ENCODE data around the gene SSX2IP. TPM values are rescaled to one million over a fixed set of nuclear protein-coding genes. Genes with fewer than 3 reads are reported as not detected.

Gene SSX2IP
- total and polyA plus RNA-seq, 2 experiments from 2014 or later = 26.5 to 38.0 TPM

DNA sequence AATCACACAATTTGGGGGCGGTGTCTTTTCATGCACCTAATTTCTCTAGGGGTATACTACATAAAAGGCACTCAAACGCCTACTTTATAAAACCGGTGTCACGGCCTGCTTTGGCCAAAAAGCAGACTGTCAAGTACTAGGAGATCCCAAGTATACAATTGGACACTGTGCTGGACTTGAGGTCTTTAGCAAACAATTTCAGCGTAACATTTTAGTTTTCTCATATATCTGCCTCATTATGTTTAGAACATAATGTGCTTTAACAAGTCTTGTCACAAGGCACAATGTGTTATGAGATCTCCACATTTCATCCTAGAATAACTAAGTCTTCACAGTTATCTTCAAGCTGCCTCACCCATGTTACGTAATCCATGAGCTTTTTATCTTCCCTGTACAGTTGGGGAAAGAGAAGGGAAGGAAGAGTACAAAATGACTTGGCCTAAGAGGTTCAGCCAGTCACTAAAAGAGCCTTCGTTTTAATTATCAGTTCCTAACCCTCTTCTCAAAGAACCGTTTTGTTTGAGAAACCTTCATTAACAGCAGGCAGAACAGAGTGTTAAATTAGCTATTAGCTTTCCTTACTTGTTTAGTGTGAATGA lies 1.7 kb downstream of the SSX2IP start:
- peak overlapping the region; percentile 88 for H3K4me2 ChIP-seq
- H3K36me3 ChIP-seq (replicated peaks; ENCODE audit: insufficient read depth, low read depth) = no peaks in the 10 kb centered on the region
- H4K20me1 ChIP-seq (ENCODE audit: insufficient read depth, poor library complexity, severe bottlenecking) = peaks cover 3% of the 10 kb centered on the region
- TF ChIP-seq EZH2phosphoT487 (IDR thresholded peaks at IDR 0.05; ENCODE audit: low read depth, severe bottlenecking, unreplicated experiment) (no peak), EZH2 (IDR thresholded peaks at IDR 0.05; ENCODE audit: borderline replicate concordance) (no peak), CTCF (IDR thresholded peaks at IDR 0.05; ENCODE audit: poor library complexity) (no peak)
- H3K79me2 ChIP-seq = peaks cover 60% of the 10 kb centered on the region
- no peaks in the 10 kb centered on the region for H3K9me3 ChIP-seq (ENCODE audit: low read depth)
- H3K27me3 ChIP-seq = no peaks in the 10 kb centered on the region
- no peaks in the 10 kb centered on the region for H3K9me2 ChIP-seq (replicated peaks; ENCODE audit: insufficient read depth)
- no peak overlapping the region for H2AFZ ChIP-seq
- H3K27ac ChIP-seq = peak overlapping the region; percentile 91
- peaks cover 13% of the 10 kb centered on the region for H3K4me1 ChIP-seq (ENCODE audit: insufficient read depth)
- DNase-seq (ENCODE audit: low spot score) = no peak
- H3K4me3 ChIP-seq = peak overlapping the region; percentile 89
- 66% methylated on average over 8 of the region's 8 CpGs for WGBS (ENCODE audit: low lambda C conversion rate, missing lambda C conversion rate)

- no peak for TF ChIP-seq CTCF (IDR thresholded peaks at IDR 0.05; ENCODE audit: poor library complexity)
- TF ChIP-seq EZH2 (IDR thresholded peaks at IDR 0.05; ENCODE audit: borderline replicate concordance) = no peak
- no peak for DNase-seq (ENCODE audit: low spot score)
- WGBS (ENCODE audit: low lambda C conversion rate, missing lambda C conversion rate) = 83% methylated on average over 5 of the region's 5 CpGs
- Histone ChIP-seq H3K9me3 (ENCODE audit: low read depth) (no peaks in the 10 kb centered on the region), H3K4me1 (ENCODE audit: insufficient read depth) (peaks cover 13% of the 10 kb centered on the region), H3K9me2 (replicated peaks; ENCODE audit: insufficient read depth) (no peaks in the 10 kb centered on the region), H3K79me2 (peaks cover 67% of the 10 kb centered on the region), H2AFZ (no peak overlapping the region), H3K27ac (peak overlapping the region; percentile 91), H3K4me3 (no peak overlapping the region), H3K4me2 (peak overlapping the region; percentile 88), H4K20me1 (ENCODE audit: insufficient read depth, poor library complexity, severe bottlenecking) (peaks cover 3% of the 10 kb centered on the region), H3K36me3 (replicated peaks; ENCODE audit: insufficient read depth, low read depth) (no peaks in the 10 kb centered on the region), H3K27me3 (no peaks in the 10 kb centered on the region)
Measured at GRCh38 chr1:84687714-84688462, 2.4 kb downstream of the SSX2IP start.

DNA sequence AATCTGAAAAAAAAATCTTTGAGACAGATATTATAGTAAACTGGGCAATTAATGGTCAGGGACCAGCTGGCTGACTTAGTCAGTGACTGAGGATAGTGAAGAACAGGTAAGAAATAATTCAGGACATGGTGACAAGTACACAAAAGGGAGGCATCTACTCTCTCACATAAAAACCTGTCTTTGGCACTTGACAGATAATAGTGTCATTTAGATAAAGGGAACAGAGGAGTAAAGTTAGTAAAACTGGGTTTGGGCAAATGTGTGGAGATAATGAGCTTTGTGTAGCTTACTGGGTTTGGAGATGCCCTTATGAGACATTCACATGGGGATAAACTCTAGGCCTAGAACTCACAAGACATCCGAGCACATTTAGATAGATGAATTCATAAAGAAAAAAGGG lies 4.0 kb downstream of the SSX2IP start:
- H3K4me2 ChIP-seq = peak overlapping the region; percentile 88
- WGBS (ENCODE audit: low lambda C conversion rate, missing lambda C conversion rate) = 83% methylated on average over 1 of the region's 1 CpG
- no peak overlapping the region for H2AFZ ChIP-seq
- H3K36me3 ChIP-seq (replicated peaks; ENCODE audit: insufficient read depth, low read depth) = no peaks in the 10 kb centered on the region
- H4K20me1 ChIP-seq (ENCODE audit: insufficient read depth, poor library complexity, severe bottlenecking) = peaks cover 3% of the 10 kb centered on the region
- no peak for DNase-seq (ENCODE audit: low spot score)
- H3K4me1 ChIP-seq (ENCODE audit: insufficient read depth) = peaks cover 13% of the 10 kb centered on the region
- H3K79me2 ChIP-seq = peaks cover 83% of the 10 kb centered on the region
- no peaks in the 10 kb centered on the region for H3K9me2 ChIP-seq (replicated peaks; ENCODE audit: insufficient read depth)
- no peak for TF ChIP-seq EZH2phosphoT487 (IDR thresholded peaks at IDR 0.05; ENCODE audit: low read depth, severe bottlenecking, unreplicated experiment)
- no peak for TF ChIP-seq EZH2 (IDR thresholded peaks at IDR 0.05; ENCODE audit: borderline replicate concordance)
- no peak for TF ChIP-seq CTCF (IDR thresholded peaks at IDR 0.05; ENCODE audit: poor library complexity)
- H3K27me3 ChIP-seq = no peaks in the 10 kb centered on the region
- H3K4me3 ChIP-seq = no peak overlapping the region
- H3K9me3 ChIP-seq (ENCODE audit: low read depth) = no peaks in the 10 kb centered on the region
- H3K27ac ChIP-seq = no peak overlapping the region

All from hepatocyte (in vitro differentiated cells).